Measurements from ENCODE around the gene DCC.

DCC gene

DNA sequence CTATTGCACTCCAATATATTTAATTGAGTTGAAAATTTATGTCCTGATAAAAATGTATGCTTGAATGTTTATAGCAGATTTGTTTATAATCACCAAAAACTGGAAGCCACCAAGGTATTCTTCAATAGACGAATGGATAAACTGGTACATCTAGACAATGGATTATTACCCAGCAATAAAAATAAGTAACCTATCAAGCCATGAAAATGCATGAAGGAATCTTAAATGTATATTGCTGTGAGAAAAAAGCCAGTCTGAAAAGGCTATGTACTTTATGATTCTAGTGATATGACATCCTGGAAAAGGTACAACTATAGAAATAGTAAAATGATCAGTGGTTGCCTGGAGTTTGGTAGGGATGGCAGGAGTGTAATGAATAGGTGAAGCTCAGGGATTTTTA, 580.7 kb downstream of the DCC start:
- no peak for DNase-seq (ENCODE audit: low read depth)

DNA sequence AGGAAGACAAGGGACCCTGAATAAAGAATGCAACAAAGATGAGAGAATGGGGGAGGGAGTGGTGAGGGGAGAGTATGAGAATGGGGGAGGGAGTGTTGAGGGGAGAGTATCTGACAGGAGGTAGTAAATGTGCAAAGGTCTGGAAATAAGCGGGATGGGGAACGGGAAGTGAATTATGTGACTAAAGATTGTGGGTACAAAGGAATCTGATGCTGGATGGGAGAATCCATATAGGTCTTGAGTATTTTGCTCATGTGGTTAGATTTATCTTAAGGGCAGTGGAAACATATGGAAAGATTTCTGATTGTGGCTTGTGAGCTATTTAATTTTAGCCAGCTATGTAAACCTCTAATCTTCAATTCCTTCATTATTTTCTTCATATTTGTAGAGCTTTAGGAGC, 593.4 kb downstream of the DCC start:
- no peak for DNase-seq (ENCODE audit: low read depth)

DNA sequence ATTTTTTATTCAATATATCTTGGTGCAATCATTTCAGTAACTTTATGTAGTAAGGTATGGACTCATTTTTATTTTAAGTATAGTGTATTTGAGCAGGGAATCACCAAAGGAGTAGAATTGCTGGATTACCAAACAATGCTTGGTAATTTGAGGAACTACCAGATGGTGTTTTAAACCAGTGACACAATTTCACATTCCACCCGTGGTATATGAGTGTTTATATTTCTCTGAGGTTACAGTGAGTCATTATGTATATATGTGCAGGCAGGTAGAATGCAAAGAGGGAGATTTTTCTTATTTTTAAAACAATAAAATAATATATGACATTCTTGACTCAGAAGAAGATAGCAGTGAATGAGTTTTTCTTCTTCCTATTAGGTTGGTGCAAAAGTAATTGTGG, 596.9 kb downstream of the DCC start:
- DNase-seq (ENCODE audit: low read depth): no peak

DNA sequence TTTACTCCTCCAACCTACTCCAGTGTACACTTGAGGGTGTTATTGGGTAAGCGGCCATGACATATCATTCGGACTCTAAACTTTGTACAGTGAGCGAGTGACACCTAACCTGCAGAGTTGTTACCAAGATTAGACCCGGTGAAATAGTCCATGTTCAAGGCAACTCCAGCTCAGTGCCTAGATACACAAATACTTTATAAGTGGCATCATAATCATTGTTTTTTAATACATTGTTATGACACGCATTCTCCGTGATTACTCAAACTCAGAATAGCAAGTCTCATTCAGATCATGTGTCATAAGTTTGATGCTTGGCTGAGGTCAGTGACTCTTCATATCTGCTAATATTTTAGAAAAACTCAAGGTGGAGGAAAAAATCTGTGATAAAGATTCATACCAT, 597.8 kb downstream of the DCC start:
- DNase-seq (ENCODE audit: low read depth): no peak

DNA sequence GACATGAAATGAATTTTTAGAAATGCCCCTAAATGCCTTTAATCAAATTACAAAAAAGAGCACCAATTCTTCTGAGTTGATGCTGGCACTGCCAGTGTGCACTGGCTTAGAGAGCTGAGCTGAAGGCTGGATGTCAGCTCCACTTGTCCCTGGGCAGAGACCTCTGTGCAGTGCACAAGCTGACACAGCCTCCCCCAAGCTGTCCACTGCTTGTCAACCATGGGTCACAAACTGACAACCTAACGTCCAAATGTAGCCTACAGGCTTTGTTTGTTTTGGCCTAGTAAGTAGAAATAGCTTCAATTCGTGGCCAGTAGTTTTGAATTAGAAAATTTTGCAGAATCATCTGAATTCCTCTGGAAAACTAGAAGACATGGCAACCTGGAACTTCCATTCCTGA, 605.6 kb downstream of the DCC start:
- DNase-seq (ENCODE audit: low read depth): no peak

DNA sequence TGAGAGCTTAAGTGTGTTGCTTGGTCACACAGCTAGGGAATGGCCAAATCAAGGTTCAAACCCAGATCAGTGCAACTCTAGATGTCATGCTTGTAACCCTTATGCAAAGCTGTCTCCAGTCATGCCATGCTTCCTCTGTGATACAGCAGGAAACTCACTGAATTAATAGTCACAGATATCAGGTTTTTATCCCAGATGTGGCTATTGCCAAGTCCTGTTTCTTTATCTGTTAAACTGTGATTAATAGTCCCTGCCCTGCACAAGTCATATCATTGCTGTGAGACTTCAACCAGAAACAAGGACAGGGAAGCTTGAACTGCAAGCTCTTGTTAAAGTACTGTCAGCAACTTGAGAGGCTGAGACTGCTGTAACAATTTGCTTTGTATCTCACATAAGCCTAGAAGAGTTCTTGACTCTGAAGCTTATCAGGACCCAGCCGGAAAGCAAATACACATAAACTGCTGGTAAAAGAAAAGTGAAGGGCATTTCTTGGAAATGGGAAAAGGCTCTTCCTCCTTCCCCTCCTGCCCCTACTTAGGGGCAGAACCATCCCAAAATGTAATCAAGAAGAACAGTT, 609.0 kb downstream of the DCC start:
- no peak for DNase-seq (ENCODE audit: low read depth)

DNA sequence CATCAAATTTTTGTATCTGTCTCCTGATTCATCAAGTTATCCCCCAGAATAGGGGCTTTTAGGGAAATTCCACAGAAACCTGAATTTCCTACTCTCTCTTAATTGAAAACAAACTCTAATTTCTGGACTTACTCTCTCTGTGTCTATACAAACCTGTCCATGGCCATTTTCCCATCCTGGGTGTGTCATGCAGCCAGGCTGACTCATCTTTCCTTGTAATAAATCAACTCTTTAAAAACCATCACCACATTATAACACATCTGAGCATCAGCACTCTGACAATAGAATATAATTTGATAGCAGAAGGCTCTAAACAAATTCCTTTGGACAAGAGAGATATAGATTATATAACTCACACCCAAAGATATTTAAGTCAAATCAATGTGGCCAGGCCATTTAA, 610.2 kb downstream of the DCC start:
- no peak for DNase-seq (ENCODE audit: low read depth)

DNA sequence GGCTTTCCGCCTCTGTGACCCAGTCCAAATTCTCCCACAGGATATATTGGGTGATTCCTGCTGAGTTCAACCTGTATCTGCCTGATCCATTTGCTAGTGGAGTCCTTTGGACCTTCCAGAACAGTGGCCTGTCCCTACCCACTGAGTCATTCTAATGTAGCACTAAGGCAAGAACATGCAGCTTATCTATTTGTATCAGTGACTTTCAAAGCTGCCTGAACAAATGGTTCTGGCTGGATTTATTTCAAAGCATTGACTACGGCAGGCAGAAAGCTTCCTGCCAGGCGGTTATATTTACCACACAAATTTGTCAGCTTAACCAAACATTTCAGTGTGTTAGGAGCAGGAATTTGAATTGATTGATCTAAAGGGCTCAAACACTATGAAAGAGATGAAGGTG, 613.4 kb downstream of the DCC start:
- no peak for DNase-seq (ENCODE audit: low read depth)

DNA sequence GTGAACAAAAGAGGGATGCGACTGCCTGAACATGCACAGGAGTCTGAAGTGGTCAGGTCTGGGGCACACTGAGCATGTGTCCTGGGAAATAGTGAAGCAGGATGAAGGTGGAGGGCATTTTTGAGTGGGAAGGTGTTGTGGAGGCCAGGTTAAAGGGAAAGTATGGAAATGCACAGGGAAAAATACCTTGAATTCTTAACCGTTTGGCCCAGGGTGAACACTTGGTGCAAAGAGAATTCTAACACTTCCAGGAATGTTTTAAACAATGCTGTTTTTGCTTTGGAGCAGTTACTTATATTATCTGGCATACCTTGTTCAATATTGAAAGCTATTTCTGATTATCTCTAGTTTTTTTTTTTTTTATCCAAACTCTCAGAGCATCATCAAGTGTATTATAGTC, 623.5 kb downstream of the DCC start:
- no peak for DNase-seq (ENCODE audit: low read depth)

DNA sequence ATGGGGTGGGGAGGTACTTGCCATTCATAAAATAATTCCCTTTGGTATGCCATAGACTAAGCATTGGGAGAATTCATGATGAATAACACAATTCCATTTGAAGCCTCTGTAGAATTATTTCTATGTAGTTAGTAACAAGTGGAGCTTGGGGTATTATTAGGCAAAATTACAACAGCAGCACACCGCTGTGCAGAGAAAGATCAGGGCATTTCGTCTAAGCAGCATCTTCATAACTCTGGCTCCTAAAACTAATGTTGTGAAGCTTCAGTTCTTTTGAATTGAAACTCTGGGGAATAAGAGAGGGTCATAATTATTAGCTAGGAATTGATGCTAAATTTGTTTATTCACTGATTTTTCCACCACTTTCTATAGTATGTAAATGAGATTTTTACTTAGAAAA, 630.7 kb downstream of the DCC start:
- DNase-seq (ENCODE audit: low read depth): no peak

DNA sequence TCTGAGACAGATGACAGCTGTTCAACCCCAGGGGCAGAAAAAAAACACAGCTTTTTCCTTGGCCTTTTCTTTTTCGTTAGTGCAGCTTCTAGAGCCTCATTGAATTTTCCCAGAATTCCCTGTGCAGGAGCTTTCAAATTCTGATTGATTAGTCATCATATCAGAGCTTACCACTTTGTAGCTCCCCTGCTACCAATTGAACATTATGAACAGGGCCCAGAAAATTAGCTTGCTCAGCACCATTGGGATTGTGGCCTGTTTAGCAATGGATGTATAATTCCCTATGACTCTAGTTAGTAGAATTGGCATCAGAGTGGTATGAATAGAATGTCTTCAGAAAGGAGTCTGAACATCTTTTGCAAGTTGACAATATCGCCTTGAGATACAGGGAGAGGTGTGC, 631.1 kb downstream of the DCC start:
- DNase-seq (ENCODE audit: low read depth): no peak

DNA sequence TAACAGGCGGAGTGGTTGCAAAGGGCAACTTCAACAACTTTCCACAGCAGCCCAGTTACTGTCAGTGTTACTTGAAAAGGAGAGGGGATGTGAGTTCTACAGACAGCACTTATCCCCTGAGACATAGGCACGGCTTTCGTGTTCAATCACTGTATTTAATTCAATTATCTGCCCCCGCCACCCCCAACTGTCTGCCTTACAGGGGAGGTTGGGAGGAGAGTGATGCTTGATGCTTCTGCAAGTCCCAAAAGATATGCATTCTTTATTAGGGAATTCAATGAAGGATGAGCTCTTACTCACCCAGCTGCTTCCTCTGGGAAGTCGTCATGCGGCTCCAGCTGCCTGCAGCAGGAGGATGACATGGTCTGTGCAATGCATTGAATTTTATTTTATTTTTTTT, 639.9 kb downstream of the DCC start:
- no peak for DNase-seq (ENCODE audit: low read depth)

DNA sequence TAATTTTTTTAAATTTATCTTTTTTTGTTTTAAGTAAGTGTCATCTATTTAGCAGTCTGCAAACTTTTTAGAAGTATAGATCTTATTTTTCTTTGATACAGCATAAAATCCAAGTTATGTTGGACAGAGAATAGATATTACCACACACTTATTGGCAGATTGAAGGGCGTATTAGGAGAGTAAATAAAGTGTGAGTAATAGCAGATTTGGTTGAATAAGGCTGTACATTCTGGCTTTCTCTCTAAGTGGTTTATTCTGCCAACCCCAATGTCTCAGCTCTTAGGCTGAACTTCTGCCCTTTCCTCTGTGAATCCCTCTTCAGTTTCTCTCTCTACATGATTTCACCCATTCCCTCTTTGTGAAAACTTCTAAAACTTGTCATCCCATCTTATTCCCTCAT, 651.2 kb downstream of the DCC start:
- DNase-seq (ENCODE audit: low read depth): no peak

DNA sequence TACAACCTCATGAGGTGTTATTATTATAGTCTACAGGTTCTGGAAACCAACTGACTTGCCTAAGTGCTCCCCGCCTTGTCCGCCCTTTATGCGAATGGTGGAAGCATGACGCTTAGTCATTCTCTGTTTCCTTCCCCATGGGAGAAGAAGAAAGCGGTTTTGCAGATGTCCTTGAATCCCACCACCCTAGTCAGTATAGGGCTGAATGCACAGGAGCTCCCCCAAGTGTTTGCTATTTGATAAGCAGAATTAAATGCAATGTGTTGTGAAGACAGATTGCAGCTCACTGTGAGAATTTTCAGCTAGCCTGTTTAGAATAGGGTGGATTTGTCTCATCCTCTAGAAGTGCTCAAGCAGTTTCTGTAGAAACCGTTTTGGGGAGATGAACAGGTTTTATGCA, 652.0 kb downstream of the DCC start:
- DNase-seq (ENCODE audit: low read depth): no peak

DNA sequence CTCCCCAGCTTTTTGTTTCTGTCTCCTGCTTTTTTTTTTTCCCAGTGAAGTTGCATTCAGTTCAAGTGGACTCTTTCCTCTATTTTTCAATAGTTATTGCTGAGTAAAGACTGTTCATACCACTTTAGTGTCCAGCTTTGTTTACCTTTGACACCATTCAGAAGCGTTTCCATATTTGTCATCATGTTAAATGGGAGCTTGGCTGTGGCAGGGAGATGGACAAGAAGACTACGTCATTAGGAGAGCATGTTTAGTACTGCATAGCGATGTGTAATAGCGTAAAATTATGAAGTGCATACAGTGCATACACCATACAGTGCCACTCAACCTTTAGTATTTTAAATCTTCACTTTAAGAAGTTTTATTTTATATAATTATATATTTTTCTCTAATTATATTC, 655.9 kb downstream of the DCC start:
- no peak for DNase-seq (ENCODE audit: low read depth)

DNA sequence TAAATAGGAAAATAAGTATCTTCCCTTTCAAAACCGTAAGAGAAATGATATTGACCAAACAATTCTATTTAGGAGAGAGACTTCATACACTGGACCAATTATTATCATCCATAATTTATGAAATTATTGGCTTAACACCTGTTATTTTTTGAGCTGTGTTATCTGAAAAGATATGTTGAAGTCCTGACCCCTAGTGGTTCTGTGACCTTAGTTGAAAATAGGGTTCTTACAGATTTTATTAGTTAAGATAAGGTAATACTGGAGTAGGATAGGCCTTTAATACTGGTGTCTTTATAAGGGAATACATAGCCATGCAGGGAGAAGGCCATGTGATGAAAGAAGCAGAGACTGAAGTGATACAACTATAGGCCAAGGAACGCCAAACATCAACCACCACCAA, 659.6 kb downstream of the DCC start:
- DNase-seq (ENCODE audit: low read depth): no peak

DNA sequence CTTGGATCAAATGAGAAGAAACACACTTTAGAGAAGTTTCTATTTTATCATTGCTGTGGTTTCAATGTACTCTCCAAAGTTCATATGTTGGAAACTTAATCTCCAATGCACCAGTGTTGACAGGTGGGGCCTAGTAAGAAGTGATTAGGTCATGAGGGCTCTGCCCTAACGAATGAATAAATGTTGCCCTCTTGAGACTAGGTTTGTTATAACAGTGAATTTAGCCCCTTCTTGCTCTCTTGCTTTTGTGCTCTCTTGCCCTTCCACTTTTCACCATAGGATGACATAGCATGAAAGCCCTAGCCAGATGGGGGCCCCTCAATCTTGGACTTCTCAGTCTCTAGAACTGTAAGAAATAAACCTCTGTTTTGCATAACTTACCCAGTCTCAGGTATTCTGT, 664.8 kb downstream of the DCC start:
- no peak for DNase-seq (ENCODE audit: low read depth)

DNA sequence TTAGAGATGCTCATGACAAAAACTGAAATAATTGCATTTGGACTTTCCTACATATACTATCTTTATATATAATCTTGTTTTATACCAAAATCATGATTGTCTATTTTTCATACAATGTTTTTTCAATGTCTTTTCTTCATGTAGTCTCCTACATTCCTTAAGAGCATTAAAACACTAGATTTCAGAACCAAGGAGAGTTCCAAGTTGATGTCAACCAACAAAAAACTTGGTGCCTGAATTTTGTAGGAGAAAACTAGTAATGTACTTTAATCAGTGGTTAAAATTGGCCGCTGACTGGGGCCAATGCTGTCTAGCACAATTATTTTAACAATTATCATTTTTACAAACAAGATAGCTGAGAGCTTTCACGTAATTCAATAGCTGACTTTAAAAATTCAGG, 678.8 kb downstream of the DCC start:
- DNase-seq (ENCODE audit: low read depth): no peak

DNA sequence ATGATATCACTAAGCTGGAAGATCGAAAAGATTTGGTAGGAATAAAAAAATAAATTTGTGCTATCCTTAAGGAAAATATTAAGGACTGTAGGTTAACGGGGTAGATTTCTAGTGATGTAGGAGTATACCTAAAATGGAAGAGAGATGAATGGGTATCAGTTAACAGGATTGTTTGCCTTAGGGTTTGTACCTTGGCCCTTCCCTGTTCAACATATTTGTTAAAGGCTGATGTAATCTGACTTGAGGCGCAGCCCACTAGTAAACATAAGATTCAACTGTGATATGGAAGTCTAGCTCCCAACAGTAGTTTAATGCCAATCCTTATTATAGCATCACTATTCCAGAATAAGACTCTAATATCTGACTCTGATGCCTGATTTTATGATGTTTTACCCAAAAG, 685.2 kb downstream of the DCC start:
- no peak for DNase-seq (ENCODE audit: low read depth)

DNA sequence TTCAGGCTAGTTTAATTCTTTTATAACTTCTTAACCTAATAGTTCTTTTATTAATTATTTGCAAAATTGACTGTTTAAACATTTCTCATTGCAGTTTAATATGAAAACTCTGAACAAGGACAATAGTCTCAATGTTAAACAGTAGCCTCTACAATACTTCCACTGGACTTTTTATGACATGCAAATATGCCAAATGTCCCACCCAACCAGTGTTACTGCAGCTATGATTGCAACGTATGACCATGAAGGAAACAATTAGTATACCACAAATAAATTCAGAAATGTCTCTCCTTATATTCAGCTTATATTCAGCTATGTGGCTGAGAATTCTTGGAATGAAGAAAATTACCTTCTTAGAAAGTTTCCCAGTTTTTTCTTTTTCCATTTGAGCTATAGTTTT, 688.6 kb downstream of the DCC start:
- no peak for DNase-seq (ENCODE audit: low read depth)

DNA sequence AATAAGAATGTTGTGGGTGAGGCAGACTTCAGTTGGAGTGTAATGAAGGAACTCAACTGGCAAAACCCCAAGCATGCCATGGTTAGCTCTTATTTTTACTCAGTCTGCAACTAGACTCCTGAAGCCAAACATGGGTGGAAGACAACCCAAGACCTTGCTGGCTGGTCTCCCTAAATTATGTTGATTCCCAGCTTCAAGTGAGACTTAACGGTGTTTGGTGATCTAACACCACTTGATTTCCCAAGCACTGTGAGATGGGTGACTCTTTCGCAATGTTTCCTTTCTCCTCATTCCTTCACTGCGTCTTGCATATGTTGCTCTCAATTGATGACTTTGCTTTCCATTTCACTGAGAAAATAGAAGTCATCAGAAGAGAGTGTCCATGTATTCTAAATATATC, 693.1 kb downstream of the DCC start:
- no peak for DNase-seq (ENCODE audit: low read depth)

DNA sequence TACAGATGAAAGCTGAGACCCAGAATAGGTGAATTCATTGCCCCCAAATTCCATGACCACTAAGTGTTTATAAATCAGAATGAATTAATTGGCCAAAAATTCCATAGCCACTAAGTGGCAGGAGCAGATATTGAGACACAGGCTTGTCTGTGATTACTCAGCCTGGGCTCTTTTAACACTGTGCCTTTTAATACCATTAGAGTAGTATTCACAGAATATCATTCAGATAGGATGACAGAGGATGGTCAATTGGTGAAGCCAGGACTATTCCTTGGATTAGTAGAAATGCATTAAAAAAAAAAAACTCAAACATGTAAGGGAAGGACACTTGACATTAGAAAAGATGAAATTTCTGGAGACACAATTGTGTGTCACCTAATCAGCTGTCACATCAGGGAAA, 698.6 kb downstream of the DCC start:
- no peak for DNase-seq (ENCODE audit: low read depth)

DNA sequence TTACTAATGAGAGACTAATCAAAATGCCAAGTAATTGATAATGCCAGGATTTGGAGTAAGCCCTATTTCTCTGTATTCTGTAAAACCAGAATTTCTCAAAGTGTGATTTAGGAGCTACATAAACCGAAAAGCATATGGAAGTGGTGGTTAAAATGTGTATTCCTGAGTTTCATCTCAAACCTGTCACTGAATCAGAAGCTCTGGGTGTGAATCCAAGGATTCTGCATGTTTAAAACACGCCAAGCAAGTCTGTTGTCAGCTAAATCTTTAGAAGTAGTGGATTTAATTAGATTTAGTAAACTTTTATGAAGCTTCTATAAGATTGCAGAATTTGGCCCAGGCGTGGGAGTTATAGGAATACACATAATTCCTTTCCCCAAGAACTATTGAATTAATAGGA, 700.3 kb downstream of the DCC start:
- no peak for DNase-seq (ENCODE audit: low read depth)

DNA sequence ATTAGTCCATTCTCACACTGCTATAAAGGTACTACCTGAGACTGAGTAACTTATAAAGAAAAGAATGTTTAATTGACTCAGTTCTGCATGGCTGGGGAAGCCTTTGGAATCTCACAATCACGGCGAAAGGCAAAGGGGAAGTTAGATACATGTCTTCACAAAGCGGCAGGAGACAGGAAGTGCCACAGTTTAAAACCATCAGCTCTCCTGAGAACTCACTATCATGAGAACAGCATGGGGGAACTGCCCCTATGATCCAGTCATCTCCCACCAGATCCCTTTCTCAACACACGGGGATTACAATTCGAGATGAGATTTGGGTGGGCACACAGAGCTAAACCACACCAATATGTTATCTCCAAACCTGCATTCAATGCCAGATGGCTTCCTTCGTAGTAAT, 716.1 kb downstream of the DCC start:
- no peak for DNase-seq (ENCODE audit: low read depth)

DNA sequence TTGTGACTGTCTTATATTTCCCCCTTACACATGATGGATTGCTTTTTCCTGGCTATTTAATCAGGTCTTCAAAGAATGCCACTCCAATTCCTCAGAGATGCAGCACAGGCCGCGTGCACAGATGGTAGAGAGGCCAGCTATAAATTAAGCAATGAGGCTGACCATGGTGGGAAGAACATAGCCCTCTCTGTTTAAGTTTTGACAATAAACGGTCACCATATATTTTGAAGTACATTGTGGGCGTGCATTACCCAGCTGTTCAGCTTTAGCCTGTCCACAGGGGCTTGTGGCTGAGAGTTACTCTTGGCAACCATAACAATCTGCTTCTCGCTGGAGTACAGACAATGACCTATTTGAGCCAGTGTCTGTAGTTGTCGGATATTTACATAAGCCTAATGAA, 730.8 kb downstream of the DCC start:
- DNase-seq (ENCODE audit: low read depth): no peak

Data from fibroblast of gingiva (primary cell).